Keratinocyte (primary cell): Measurements from ENCODE around the gene ABCC8.

Source experiments
- EZH2 ChIP-seq: IDR thresholded peaks from one replicate; pipeline ENCODE4 v1.6.1; 2012; ENCODE audit warnings: inconsistent platforms, mild to moderate bottlenecking, low read length, moderate library complexity
- TF ChIP-seq, protein P1 (sequence below), 3 experiments: IDR thresholded peaks in 1 of 3; conservative IDR thresholded peaks in 1 of 3; optimal IDR thresholded peaks in 1 of 3; 2 replicates in 2 of 3; 3 replicates in 1 of 3; pipeline versions ENCODE3 to v1.5.1; 2011; ENCODE audit warnings: low read length in 3 of 3, mild to moderate bottlenecking in 3 of 3, moderate library complexity in 2 of 3, control low read depth in 1 of 3, inconsistent platforms in 1 of 3; ENCODE audit not compliant: insufficient read depth in 2 of 3; ENCODE audit errors: extremely low read depth in 1 of 3

DNA sequence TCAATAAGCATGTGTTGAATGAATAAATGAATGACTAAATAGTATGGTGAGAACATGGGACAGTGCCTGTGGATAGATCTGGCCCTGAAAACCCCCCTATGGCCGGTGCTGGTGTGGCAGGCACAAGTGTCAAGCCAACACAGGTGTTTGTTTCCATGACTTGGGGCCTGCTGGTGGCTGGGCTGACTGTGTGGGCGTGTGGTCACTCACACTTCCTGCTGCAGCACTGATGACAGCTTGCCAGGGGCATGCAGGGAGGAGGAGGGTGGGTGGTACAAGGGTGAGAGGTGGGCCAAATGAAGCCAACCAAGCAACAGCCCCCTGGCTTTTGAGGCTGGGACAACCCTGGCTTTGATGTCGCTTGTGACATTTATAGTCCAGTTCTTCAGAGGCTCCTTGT, 30.3 kb upstream of the ABCC8 start:
- TF ChIP-seq EZH2: no peak
- TF ChIP-seq, protein P1, sequence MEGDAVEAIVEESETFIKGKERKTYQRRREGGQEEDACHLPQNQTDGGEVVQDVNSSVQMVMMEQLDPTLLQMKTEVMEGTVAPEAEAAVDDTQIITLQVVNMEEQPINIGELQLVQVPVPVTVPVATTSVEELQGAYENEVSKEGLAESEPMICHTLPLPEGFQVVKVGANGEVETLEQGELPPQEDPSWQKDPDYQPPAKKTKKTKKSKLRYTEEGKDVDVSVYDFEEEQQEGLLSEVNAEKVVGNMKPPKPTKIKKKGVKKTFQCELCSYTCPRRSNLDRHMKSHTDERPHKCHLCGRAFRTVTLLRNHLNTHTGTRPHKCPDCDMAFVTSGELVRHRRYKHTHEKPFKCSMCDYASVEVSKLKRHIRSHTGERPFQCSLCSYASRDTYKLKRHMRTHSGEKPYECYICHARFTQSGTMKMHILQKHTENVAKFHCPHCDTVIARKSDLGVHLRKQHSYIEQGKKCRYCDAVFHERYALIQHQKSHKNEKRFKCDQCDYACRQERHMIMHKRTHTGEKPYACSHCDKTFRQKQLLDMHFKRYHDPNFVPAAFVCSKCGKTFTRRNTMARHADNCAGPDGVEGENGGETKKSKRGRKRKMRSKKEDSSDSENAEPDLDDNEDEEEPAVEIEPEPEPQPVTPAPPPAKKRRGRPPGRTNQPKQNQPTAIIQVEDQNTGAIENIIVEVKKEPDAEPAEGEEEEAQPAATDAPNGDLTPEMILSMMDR (optimal IDR thresholded peaks at IDR 0.05 in 1 of 3, IDR thresholded peaks at IDR 0.05 in 1 of 3, conservative IDR thresholded peaks at IDR 0.05 in 1 of 3; ENCODE audit: extremely low read depth in 1 of 3, insufficient read depth in 2 of 3, low read length in 3 of 3): no peak
